ENCODE results near the gene DNAJB5.
"Not testable (repeated sequence)": the region's sequence is repeated elsewhere in the genome, so short reads cannot be mapped to it uniquely, and the experiment has no call there.

The DNAJB5 gene

GRCh38 chr9:35002623-35003022, 13.1 kb downstream of the DNAJB5 start:
- in situ Hi-C loops (cut with MboI; ENCODE audit: low sequenced_read_pairs, unreplicated experiment): no loop called here
- no peak for TF ChIP-seq CTCF (IDR thresholded peaks at IDR 0.05; ENCODE audit: borderline replicate concordance, control extremely low read depth, extremely low read depth, insufficient read depth, missing control alignments)
- peak; percentile 38 for DNase-seq (ENCODE audit: low spot score)

- in situ Hi-C loops (cut with MboI; ENCODE audit: low sequenced_read_pairs, unreplicated experiment); DNase-seq (ENCODE audit: low spot score): not testable (repeated sequence)
Measured at GRCh38 chr9:35004299-35004698, 14.8 kb downstream of the DNAJB5 start.

GRCh38 chr9:35010351-35010958, 20.9 kb downstream of the DNAJB5 start:
- no peak for TF ChIP-seq CTCF (IDR thresholded peaks at IDR 0.05; ENCODE audit: borderline replicate concordance, control extremely low read depth, extremely low read depth, insufficient read depth, missing control alignments)
- DNase-seq (ENCODE audit: low spot score): no peak
- in situ Hi-C loops (cut with MboI; ENCODE audit: low sequenced_read_pairs, unreplicated experiment): no loop called here

GRCh38 chr9:35014517-35014916, 25.0 kb downstream of the DNAJB5 start:
- DNase-seq (ENCODE audit: low spot score): no peak
- no peak for TF ChIP-seq CTCF (IDR thresholded peaks at IDR 0.05; ENCODE audit: borderline replicate concordance, control extremely low read depth, extremely low read depth, insufficient read depth, missing control alignments)
- in situ Hi-C loops (cut with MboI; ENCODE audit: low sequenced_read_pairs, unreplicated experiment): no loop called here

- in situ Hi-C loops (cut with MboI; ENCODE audit: low sequenced_read_pairs, unreplicated experiment); DNase-seq (ENCODE audit: low spot score): not testable (repeated sequence)
Measured at GRCh38 chr9:35023443-35023842, 33.9 kb downstream of the DNAJB5 start.

GRCh38 chr9:35026671-35027070, 37.1 kb downstream of the DNAJB5 start:
- in situ Hi-C loops (cut with MboI; ENCODE audit: low sequenced_read_pairs, unreplicated experiment): no loop called here
- TF ChIP-seq CTCF (IDR thresholded peaks at IDR 0.05; ENCODE audit: borderline replicate concordance, control extremely low read depth, extremely low read depth, insufficient read depth, missing control alignments): no peak
- DNase-seq (ENCODE audit: low spot score): no peak

- in situ Hi-C loops (cut with MboI; ENCODE audit: low sequenced_read_pairs, unreplicated experiment): no loop called here
- DNase-seq (ENCODE audit: low spot score): no peak
- TF ChIP-seq CTCF (IDR thresholded peaks at IDR 0.05; ENCODE audit: borderline replicate concordance, control extremely low read depth, extremely low read depth, insufficient read depth, missing control alignments): no peak
Measured at GRCh38 chr9:35027374-35027773, 37.8 kb downstream of the DNAJB5 start.

- no peak for DNase-seq (ENCODE audit: low spot score)
- no peak for TF ChIP-seq CTCF (IDR thresholded peaks at IDR 0.05; ENCODE audit: borderline replicate concordance, control extremely low read depth, extremely low read depth, insufficient read depth, missing control alignments)
- in situ Hi-C loops (cut with MboI; ENCODE audit: low sequenced_read_pairs, unreplicated experiment): no loop called here
Measured at GRCh38 chr9:35027860-35028259, 38.3 kb downstream of the DNAJB5 start.
